ENCODE results near the gene TSHR.
"Not testable (repeated sequence)": the region's sequence is repeated elsewhere in the genome, so short reads cannot be mapped to it uniquely, and the experiment has no call there.

The TSHR gene

GRCh38 chr14:81070511-81070910, 115.1 kb downstream of the TSHR start:
- no peak for DNase-seq (ENCODE audit: low read depth)

- DNase-seq (ENCODE audit: low read depth) = no peak
These were observed 130.2 kb downstream of the TSHR start for GRCh38 chr14:81085596-81085995.

- DNase-seq (ENCODE audit: low read depth) = no peak
These were observed 131.8 kb downstream of the TSHR start for GRCh38 chr14:81087230-81087629.

- no peak for DNase-seq (ENCODE audit: low read depth)
These were observed 135.7 kb downstream of the TSHR start for GRCh38 chr14:81091139-81091538.

- DNase-seq (ENCODE audit: low read depth) = no peak
These were observed 136.2 kb downstream of the TSHR start for GRCh38 chr14:81091660-81092059.

GRCh38 chr14:81093651-81094050, 138.2 kb downstream of the TSHR start:
- no peak for DNase-seq (ENCODE audit: low read depth)

- no peak for DNase-seq (ENCODE audit: low read depth)
These were observed 140.1 kb downstream of the TSHR start for GRCh38 chr14:81095539-81095938.

GRCh38 chr14:81096656-81097055, 141.2 kb downstream of the TSHR start:
- no peak for DNase-seq (ENCODE audit: low read depth)

- DNase-seq (ENCODE audit: low read depth) = no peak
These were observed 146.8 kb downstream of the TSHR start for GRCh38 chr14:81102217-81102616.

- no peak for DNase-seq (ENCODE audit: low read depth)
These were observed 148.0 kb downstream of the TSHR start for GRCh38 chr14:81103443-81103842.

- no peak for DNase-seq (ENCODE audit: low read depth)
These were observed 150.0 kb downstream of the TSHR start for GRCh38 chr14:81105378-81105777.

- no peak for DNase-seq (ENCODE audit: low read depth)
These were observed 150.5 kb downstream of the TSHR start for GRCh38 chr14:81105961-81106360.

- no peak for DNase-seq (ENCODE audit: low read depth)
These were observed 154.8 kb downstream of the TSHR start for GRCh38 chr14:81110186-81110585.

GRCh38 chr14:81113176-81113575, 157.8 kb downstream of the TSHR start:
- DNase-seq (ENCODE audit: low read depth) = no peak

- DNase-seq (ENCODE audit: low read depth) = not testable (repeated sequence)
These were observed 158.8 kb downstream of the TSHR start for GRCh38 chr14:81113945-81114820.

- DNase-seq (ENCODE audit: low read depth) = no peak
These were observed 165.1 kb downstream of the TSHR start for GRCh38 chr14:81120501-81120900.

- no peak for DNase-seq (ENCODE audit: low read depth)
These were observed 166.9 kb downstream of the TSHR start for GRCh38 chr14:81122326-81122725.

- DNase-seq (ENCODE audit: low read depth) = no peak
These were observed 168.4 kb downstream of the TSHR start for GRCh38 chr14:81123811-81124210.

GRCh38 chr14:81125536-81125935, 170.1 kb downstream of the TSHR start:
- no peak for DNase-seq (ENCODE audit: low read depth)

GRCh38 chr14:81127785-81128184, 172.4 kb downstream of the TSHR start:
- no peak for DNase-seq (ENCODE audit: low read depth)

- no peak for DNase-seq (ENCODE audit: low read depth)
These were observed 173.8 kb downstream of the TSHR start for GRCh38 chr14:81129242-81129641.

- DNase-seq (ENCODE audit: low read depth) = no peak
These were observed 177.0 kb downstream of the TSHR start for GRCh38 chr14:81132468-81132867.

- DNase-seq (ENCODE audit: low read depth) = no peak
These were observed 178.0 kb downstream of the TSHR start for GRCh38 chr14:81133400-81133799.

GRCh38 chr14:81137316-81137715, 181.9 kb downstream of the TSHR start:
- DNase-seq (ENCODE audit: low read depth) = no peak

All from T-helper 22 cell (primary cell).